CD4-positive, alpha-beta memory T cell (primary cell): ENCODE results near the gene TSHZ2. TPM values are rescaled to one million over a fixed set of nuclear protein-coding genes. Genes with fewer than 3 reads are reported as not detected.
A peak's percentile ranks its signal among the peaks of the same experiment; 100 is the strongest.
"Not testable (repeated sequence)": the region's sequence is repeated elsewhere in the genome, so short reads cannot be mapped to it uniquely, and the experiment has no call there.

ENCODE experiments used
- CTCF ChIA-PET: fragments of 350-600 bp; sonication (Branson Sonifier 250); formaldehyde crosslinking; loops from one replicate; lab custom pipeline; 2021; ENCODE audit warnings: inconsistent platforms; ENCODE audit not compliant: partially characterized antibody; lab: Charles Lee
- POLR2A ChIA-PET: fragments of 350-600 bp; sonication (Branson Sonifier 250); formaldehyde crosslinking; loops from one replicate; lab custom pipeline; 2021; ENCODE audit not compliant: partially characterized antibody; lab: Charles Lee
- DNase-seq, 5 donors: peaks; one replicate each; pipeline versions ENCODE4 v3.0.0 to v3.0.0-alpha.2; 2020 to 2022; ENCODE audit warnings: mixed read lengths in 1 of 5
- H3K27ac ChIP-seq: one replicate; pipeline ENCODE4 v1.7.0; 2013; ENCODE audit warnings: low read depth, low read length
- H3K27me3 ChIP-seq: 2 replicates; pipeline ENCODE4 v1.7.0; 2013; ENCODE audit warnings: mild to moderate bottlenecking, low read length, moderate library complexity; ENCODE audit not compliant: insufficient read depth
- H3K36me3 ChIP-seq: 2 replicates; pipeline ENCODE4 v1.7.0; 2013; ENCODE audit warnings: mild to moderate bottlenecking, low read length, moderate library complexity; ENCODE audit not compliant: insufficient read depth
- H3K4me1 ChIP-seq: 2 replicates; pipeline ENCODE4 v1.7.0; 2013; ENCODE audit warnings: mild to moderate bottlenecking, low read length, moderate library complexity; ENCODE audit not compliant: insufficient read depth
- H3K4me3 ChIP-seq, 2 donors: one replicate each; pipeline ENCODE4 v1.7.0; 2013; ENCODE audit warnings: low read length in 2 of 2, mild to moderate bottlenecking in 1 of 2
- H3K9me3 ChIP-seq, 2 donors: one replicate each; pipeline ENCODE4 v1.7.0; 2013; ENCODE audit warnings: low read length in 2 of 2, control low read depth in 1 of 2; ENCODE audit not compliant: control insufficient read depth in 1 of 2
- H3K27ac Mint-ChIP-seq, 7 donors: one replicate each; pipeline ENCODE4 v1.8.0; 2020 to 2021; ENCODE audit warnings: mixed read lengths in 7 of 7, mild to moderate bottlenecking in 6 of 7, inconsistent platforms in 3 of 7, moderate library complexity in 3 of 7
- H3K27me3 Mint-ChIP-seq, 2 donors: one replicate each; pipeline ENCODE4 v1.8.0; 2020 to 2021; ENCODE audit warnings: mixed read lengths in 2 of 2
- H3K36me3 Mint-ChIP-seq, 2 donors: one replicate each; pipeline ENCODE4 v1.8.0; 2020 to 2021; ENCODE audit warnings: mixed read lengths in 2 of 2, inconsistent platforms in 1 of 2, mild to moderate bottlenecking in 1 of 2
- H3K4me1 Mint-ChIP-seq, 4 donors: one replicate each; pipeline ENCODE4 v1.8.0; 2020 to 2021; ENCODE audit warnings: mixed read lengths in 4 of 4, mild to moderate bottlenecking in 1 of 4
- H3K4me3 Mint-ChIP-seq, 8 donors: one replicate each; pipeline ENCODE4 v1.8.0; 2020 to 2021; ENCODE audit warnings: mixed read lengths in 8 of 8, mild to moderate bottlenecking in 7 of 8, moderate library complexity in 6 of 8, inconsistent platforms in 3 of 8
- H3K9me3 Mint-ChIP-seq, 8 donors: one replicate each; pipeline ENCODE4 v1.8.0; 2020 to 2021; ENCODE audit warnings: mixed read lengths in 8 of 8, mild to moderate bottlenecking in 5 of 8, inconsistent platforms in 3 of 8, moderate library complexity in 1 of 8
- intact Hi-C: fragments of 100-400 bp; cut with micrococcal nuclease; formaldehyde crosslinking; loops from one replicate; pipeline ENCODE4 v1.15.1; 2023
- polyA plus RNA-seq, 2 donors: library from polyadenylated mRNA; unstranded; fragments of 300-500 nt; fragmentation: Illumina TruSeq; gene quantifications; one replicate each; pipeline ENCODE4 v1.2.3, GENCODE V29; 2021
- total RNA-seq, 2 experiments: library from RNA; stranded (reverse); gene quantifications; one replicate each; pipeline ENCODE4 v1.2.3, GENCODE V29; 2021

Gene TSHZ2
- total and polyA plus RNA-seq, 4 experiments from 2014 or later, result 2.3 to 31.8 (median 17.1) TPM

GRCh38 chr20:53426766-53427312, 454.7 kb downstream of the TSHZ2 start:
- peaks cover 0 to 3% (median under 1%) of the 10 kb centered on the region in 4 donors for H3K4me1 Mint-ChIP-seq
- CTCF ChIA-PET, result no interaction called here
- H3K9me3 Mint-ChIP-seq, result peaks cover 0 to 4% (median 0%) of the 10 kb centered on the region in 8 donors

DNA sequence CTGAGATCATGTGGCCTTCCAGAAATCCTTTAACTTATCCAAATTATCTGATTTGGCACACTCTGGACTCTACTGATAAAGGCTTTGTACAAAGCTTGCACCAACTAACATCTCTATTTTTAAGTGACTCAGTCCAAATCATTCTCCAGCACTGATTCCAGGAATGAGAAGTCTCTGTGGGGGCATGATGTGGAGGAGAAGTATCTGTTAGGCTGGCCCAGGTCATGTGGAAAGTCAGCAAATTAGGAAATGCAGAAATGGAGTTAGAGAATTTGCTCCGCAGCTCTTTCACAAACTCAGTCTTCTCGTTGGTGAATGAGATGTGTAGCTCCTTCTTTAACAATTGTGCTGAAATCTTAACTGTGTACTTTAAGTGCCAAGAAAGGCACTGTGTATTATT, 455.8 kb downstream of the TSHZ2 start:
- H3K9me3 ChIP-seq, result no peaks in the 10 kb centered on the region
- POLR2A ChIA-PET, result no interaction called here
- H3K4me3 ChIP-seq, result no peak overlapping the region
- CTCF ChIA-PET, result no interaction called here
- H3K27ac Mint-ChIP-seq, result no peak overlapping the region
- intact Hi-C loops, result no loop called here
- peaks cover 0 to 4% (median 0%) of the 10 kb centered on the region in 8 donors for H3K9me3 Mint-ChIP-seq
- H3K36me3 ChIP-seq, result no peaks in the 10 kb centered on the region
- no peak for DNase-seq
- H3K4me1 ChIP-seq, result no peaks in the 10 kb centered on the region
- H3K27me3 ChIP-seq, result no peaks in the 10 kb centered on the region
- H3K4me3 Mint-ChIP-seq, result no peak overlapping the region
- peaks cover 0 to 3% of the 10 kb centered on the region in 2 donors for H3K36me3 Mint-ChIP-seq
- peaks cover 0 to 3% (median 0%) of the 10 kb centered on the region in 4 donors for H3K4me1 Mint-ChIP-seq
- H3K27me3 Mint-ChIP-seq, result peaks cover 1 to 2% of the 10 kb centered on the region in 2 donors
- H3K27ac ChIP-seq, result no peak overlapping the region

More at GRCh38 chr20:53426766-53427312, 454.7 kb downstream of the TSHZ2 start:
- POLR2A ChIA-PET, result no interaction called here
- peaks cover 0 to 3% of the 10 kb centered on the region in 2 donors for H3K36me3 Mint-ChIP-seq
- Histone ChIP-seq H3K36me3 (no peaks in the 10 kb centered on the region), H3K9me3 (no peaks in the 10 kb centered on the region), H3K4me3 (no peak overlapping the region), H3K27ac (no peak overlapping the region), H3K4me1 (no peaks in the 10 kb centered on the region), H3K27me3 (no peaks in the 10 kb centered on the region)
- intact Hi-C loops, result no loop called here
- H3K27ac Mint-ChIP-seq, result no peak overlapping the region
- no peak for DNase-seq
- H3K27me3 Mint-ChIP-seq, result peaks cover 1 to 2% of the 10 kb centered on the region in 2 donors
- no peak overlapping the region for H3K4me3 Mint-ChIP-seq

DNA sequence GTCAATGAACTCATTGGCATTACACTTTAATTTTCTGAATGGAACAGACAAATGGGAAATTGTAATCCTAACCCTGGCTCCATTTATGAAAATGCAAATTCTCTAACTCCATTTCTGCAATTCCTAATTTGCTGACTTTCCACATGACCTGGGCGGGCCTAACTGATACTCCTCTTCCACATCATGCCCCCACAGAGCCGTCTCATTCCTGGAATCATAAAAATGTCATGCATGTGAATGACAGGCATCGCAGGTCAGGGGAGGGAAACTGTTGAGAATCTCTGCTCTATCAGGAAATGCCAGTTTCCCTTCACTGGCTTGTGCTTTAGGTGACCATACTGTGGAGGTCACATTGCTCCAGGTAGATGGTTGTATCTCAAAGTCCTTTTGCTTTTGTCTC, 456.4 kb downstream of the TSHZ2 start:
- H3K36me3 Mint-ChIP-seq, result peaks cover 0 to 3% of the 10 kb centered on the region in 2 donors

GRCh38 chr20:53428996-53429395, 456.8 kb downstream of the TSHZ2 start:
- peaks cover 0 to 3% (median 0%) of the 10 kb centered on the region in 4 donors for H3K4me1 Mint-ChIP-seq
- POLR2A ChIA-PET, result no interaction called here
- no peak overlapping the region for H3K4me3 Mint-ChIP-seq
- Histone ChIP-seq H3K27ac (no peak overlapping the region), H3K36me3 (no peaks in the 10 kb centered on the region), H3K9me3 (no peaks in the 10 kb centered on the region), H3K4me1 (no peaks in the 10 kb centered on the region), H3K27me3 (no peaks in the 10 kb centered on the region), H3K4me3 (no peak overlapping the region)
- H3K27ac Mint-ChIP-seq, result no peak overlapping the region
- peaks cover 1 to 2% of the 10 kb centered on the region in 2 donors for H3K27me3 Mint-ChIP-seq
- H3K9me3 Mint-ChIP-seq, result peaks cover 0 to 4% (median 0%) of the 10 kb centered on the region in 8 donors
- peaks cover 0 to 3% of the 10 kb centered on the region in 2 donors for H3K36me3 Mint-ChIP-seq
- intact Hi-C loops, result no loop called here
- no peak for DNase-seq
- CTCF ChIA-PET, result no interaction called here

More for the DNA sequence above, 456.4 kb downstream of the TSHZ2 start:
- H3K4me1 Mint-ChIP-seq, result peaks cover 0 to 3% (median 0%) of the 10 kb centered on the region in 4 donors
- H3K4me3 ChIP-seq, result no peak overlapping the region
- no peak overlapping the region for H3K27ac Mint-ChIP-seq
- no peak overlapping the region for H3K4me3 Mint-ChIP-seq
- H3K27ac ChIP-seq, result no peak overlapping the region
- intact Hi-C loops, result no loop called here
- DNase-seq, result no peak
- ChIA-PET POLR2A (no interaction called here), CTCF (no interaction called here)
- peaks cover 0 to 4% (median 0%) of the 10 kb centered on the region in 8 donors for H3K9me3 Mint-ChIP-seq
- no peaks in the 10 kb centered on the region for H3K4me1 ChIP-seq
- no peaks in the 10 kb centered on the region for H3K9me3 ChIP-seq
- H3K27me3 ChIP-seq, result no peaks in the 10 kb centered on the region
- H3K36me3 ChIP-seq, result no peaks in the 10 kb centered on the region
- H3K27me3 Mint-ChIP-seq, result peaks cover 1 to 2% of the 10 kb centered on the region in 2 donors

DNA sequence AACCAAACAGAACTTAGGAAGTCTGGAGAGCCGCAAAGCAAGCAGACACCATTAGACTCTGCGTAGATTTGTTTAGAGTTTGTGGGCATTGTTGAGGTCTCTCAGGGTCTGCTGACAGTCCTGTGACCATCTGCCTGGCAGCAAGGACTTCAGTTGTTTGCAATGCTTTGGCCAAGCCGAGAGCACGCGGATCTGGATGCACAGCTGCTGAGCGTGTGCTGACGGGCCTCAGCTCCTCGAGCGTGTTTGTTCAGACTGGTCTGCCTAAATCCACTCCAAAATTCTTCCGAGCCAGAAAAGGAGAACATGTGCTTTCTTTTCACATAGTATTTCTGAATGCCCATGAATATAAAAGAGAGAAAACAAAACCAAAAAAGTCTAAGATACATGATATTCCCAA, 462.5 kb downstream of the TSHZ2 start:
- no peak overlapping the region for H3K27ac ChIP-seq
- DNase-seq, result no peak
- no peaks in the 10 kb centered on the region for H3K27me3 ChIP-seq
- no peak overlapping the region for H3K4me3 Mint-ChIP-seq
- no peak overlapping the region for H3K4me3 ChIP-seq
- intact Hi-C loops, result no loop called here
- H3K4me1 Mint-ChIP-seq, result no peaks in the 10 kb centered on the region
- ChIA-PET CTCF (no interaction called here), POLR2A (no interaction called here)
- H3K9me3 ChIP-seq, result no peaks in the 10 kb centered on the region
- peaks cover 0 to 5% (median 0%) of the 10 kb centered on the region in 8 donors for H3K9me3 Mint-ChIP-seq
- H3K36me3 Mint-ChIP-seq, result peaks cover 4 to 7% of the 10 kb centered on the region in 2 donors
- peaks cover 0 to 9% of the 10 kb centered on the region in 2 donors for H3K27me3 Mint-ChIP-seq
- no peaks in the 10 kb centered on the region for H3K36me3 ChIP-seq
- H3K4me1 ChIP-seq, result no peaks in the 10 kb centered on the region
- no peak overlapping the region for H3K27ac Mint-ChIP-seq

DNA sequence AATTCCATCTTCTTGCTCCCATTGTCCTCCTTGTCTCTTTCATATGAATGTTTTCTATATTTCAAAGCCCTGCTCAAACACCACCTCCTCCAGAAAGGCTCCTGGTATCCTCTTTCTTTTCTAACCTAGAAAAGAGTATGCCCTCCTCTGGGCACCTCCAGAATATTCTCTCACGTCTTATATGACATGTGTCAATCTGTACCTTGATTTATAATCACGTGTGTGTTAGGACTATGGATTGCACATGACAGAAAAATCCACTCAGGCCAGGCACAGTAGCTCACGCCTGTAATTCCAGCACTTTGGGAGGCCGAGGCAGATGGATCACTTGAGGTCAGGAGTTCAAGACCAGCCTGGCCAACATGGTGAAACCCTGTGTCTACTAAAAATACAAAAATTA, 464.8 kb downstream of the TSHZ2 start:
- CTCF ChIA-PET, H3K27ac ChIP-seq, intact Hi-C loops, H3K27ac Mint-ChIP-seq, DNase-seq, H3K27me3 ChIP-seq, H3K4me3 ChIP-seq, H3K9me3 Mint-ChIP-seq, H3K4me1 Mint-ChIP-seq, H3K4me1 ChIP-seq, H3K9me3 ChIP-seq, POLR2A ChIA-PET, H3K36me3 Mint-ChIP-seq, H3K36me3 ChIP-seq: not testable (repeated sequence)
- Mint-ChIP-seq H3K27me3 (peaks cover 2 to 11% of the 10 kb centered on the region in 2 donors), H3K4me3 (peak overlapping the region in 1 of 8 donors; percentile 11)

DNA sequence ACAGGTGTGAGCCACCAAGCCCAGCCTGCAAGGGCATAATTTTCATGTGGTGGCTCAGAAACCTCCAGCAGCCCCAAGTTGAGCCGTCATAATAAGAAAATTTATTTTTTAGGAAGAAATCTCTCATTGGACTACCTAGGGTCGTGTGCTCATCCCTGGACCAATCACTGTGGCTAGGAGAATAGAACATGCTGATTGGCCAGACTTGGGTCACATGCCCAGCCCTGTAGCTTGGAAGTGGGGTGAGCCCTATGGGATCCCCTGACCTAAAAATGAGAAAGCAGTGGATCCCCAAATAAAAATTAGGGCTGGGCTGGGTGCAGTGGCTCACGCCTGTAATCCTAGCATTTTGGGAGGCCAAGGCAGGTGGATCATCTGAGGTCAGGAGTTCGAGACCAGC, 466.2 kb downstream of the TSHZ2 start:
- H3K27me3 ChIP-seq, result no peaks in the 10 kb centered on the region
- H3K27ac ChIP-seq, result no peak overlapping the region
- H3K36me3 Mint-ChIP-seq, result peaks cover 7 to 8% of the 10 kb centered on the region in 2 donors
- no peaks in the 10 kb centered on the region for H3K36me3 ChIP-seq
- peaks cover 0 to 2% (median 0%) of the 10 kb centered on the region in 4 donors for H3K4me1 Mint-ChIP-seq
- no peak overlapping the region for H3K4me3 Mint-ChIP-seq
- ChIA-PET POLR2A (no interaction called here), CTCF (no interaction called here)
- no peaks in the 10 kb centered on the region for H3K4me1 ChIP-seq
- no peak for DNase-seq
- H3K9me3 ChIP-seq, result no peaks in the 10 kb centered on the region
- H3K4me3 ChIP-seq, result no peak overlapping the region
- no peak overlapping the region for H3K27ac Mint-ChIP-seq
- H3K9me3 Mint-ChIP-seq, result peaks cover 0 to 5% (median 0%) of the 10 kb centered on the region in 8 donors
- intact Hi-C loops, result no loop called here
- H3K27me3 Mint-ChIP-seq, result peaks cover 4 to 11% of the 10 kb centered on the region in 2 donors
